ENCODE results near the gene GNB5.

- TF ChIP-seq, protein P1, sequence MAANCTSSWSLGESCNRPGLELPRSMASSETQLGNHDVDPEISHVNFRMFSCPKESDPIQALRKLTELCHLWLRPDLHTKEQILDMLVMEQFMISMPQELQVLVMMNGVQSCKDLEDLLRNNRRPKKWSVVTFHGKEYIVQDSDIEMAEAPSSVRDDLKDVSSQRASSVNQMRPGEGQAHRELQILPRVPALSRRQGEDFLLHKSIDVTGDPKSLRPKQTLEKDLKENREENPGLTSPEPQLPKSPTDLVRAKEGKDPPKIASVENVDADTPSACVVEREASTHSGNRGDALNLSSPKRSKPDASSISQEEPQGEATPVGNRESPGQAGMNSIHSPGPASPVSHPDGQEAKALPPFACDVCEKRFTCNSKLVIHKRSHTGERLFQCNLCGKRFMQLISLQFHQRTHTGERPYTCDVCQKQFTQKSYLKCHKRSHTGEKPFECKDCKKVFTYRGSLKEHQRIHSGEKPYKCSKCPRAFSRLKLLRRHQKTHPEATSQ (CRISPR knock-in tag; IDR thresholded peaks at IDR 0.05; ENCODE audit: borderline replicate concordance): no peak
- no peak for TF ChIP-seq REXO4 (CRISPR knock-in tag; IDR thresholded peaks at IDR 0.05; ENCODE audit: borderline replicate concordance)
- no peak for TF ChIP-seq GATAD2A (CRISPR knock-in tag; IDR thresholded peaks at IDR 0.05)
- no peak for TF ChIP-seq ZBTB33 (CRISPR knock-in tag; IDR thresholded peaks at IDR 0.05)
- TF ChIP-seq CTCF (CRISPR knock-in tag; IDR thresholded peaks at IDR 0.05): no peak
- no peak for TF ChIP-seq EZH2 (conservative IDR thresholded peaks at IDR 0.05; ENCODE audit: low read depth, low read length)
- no peak for TF ChIP-seq RXRA (CRISPR knock-in tag; IDR thresholded peaks at IDR 0.05)
- no peak for TF ChIP-seq RXRB (CRISPR knock-in tag; IDR thresholded peaks at IDR 0.05; ENCODE audit: borderline replicate concordance)
- TF ChIP-seq, protein P2, sequence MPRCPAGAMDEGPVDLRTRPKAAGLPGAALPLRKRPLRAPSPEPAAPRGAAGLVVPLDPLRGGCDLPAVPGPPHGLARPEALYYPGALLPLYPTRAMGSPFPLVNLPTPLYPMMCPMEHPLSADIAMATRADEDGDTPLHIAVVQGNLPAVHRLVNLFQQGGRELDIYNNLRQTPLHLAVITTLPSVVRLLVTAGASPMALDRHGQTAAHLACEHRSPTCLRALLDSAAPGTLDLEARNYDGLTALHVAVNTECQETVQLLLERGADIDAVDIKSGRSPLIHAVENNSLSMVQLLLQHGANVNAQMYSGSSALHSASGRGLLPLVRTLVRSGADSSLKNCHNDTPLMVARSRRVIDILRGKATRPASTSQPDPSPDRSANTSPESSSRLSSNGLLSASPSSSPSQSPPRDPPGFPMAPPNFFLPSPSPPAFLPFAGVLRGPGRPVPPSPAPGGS (CRISPR knock-in tag; IDR thresholded peaks at IDR 0.05): no peak
- TF ChIP-seq GABPB1 (CRISPR knock-in tag; IDR thresholded peaks at IDR 0.05): no peak
- no peak for TF ChIP-seq NFYB (CRISPR knock-in tag; IDR thresholded peaks at IDR 0.05)
- TF ChIP-seq ZBTB1 (CRISPR knock-in tag; IDR thresholded peaks at IDR 0.05; ENCODE audit: borderline replicate concordance): no peak
- no peak for TF ChIP-seq ZNF124 (CRISPR knock-in tag; IDR thresholded peaks at IDR 0.05)
These were observed 85.3 kb downstream of the GNB5 start for GRCh38 chr15:52105846-52106245.

Data from HepG2 (cell line).